ENCODE results near the gene AJM1. TPM values are rescaled to one million over a fixed set of nuclear protein-coding genes. Genes with fewer than 3 reads are reported as not detected.
"Not testable (repeated sequence)": the region's sequence is repeated elsewhere in the genome, so short reads cannot be mapped to it uniquely, and the experiment has no call there.

The AJM1 gene
- total RNA-seq, 1 experiment from 2014 or later = 3.6 TPM

DNA sequence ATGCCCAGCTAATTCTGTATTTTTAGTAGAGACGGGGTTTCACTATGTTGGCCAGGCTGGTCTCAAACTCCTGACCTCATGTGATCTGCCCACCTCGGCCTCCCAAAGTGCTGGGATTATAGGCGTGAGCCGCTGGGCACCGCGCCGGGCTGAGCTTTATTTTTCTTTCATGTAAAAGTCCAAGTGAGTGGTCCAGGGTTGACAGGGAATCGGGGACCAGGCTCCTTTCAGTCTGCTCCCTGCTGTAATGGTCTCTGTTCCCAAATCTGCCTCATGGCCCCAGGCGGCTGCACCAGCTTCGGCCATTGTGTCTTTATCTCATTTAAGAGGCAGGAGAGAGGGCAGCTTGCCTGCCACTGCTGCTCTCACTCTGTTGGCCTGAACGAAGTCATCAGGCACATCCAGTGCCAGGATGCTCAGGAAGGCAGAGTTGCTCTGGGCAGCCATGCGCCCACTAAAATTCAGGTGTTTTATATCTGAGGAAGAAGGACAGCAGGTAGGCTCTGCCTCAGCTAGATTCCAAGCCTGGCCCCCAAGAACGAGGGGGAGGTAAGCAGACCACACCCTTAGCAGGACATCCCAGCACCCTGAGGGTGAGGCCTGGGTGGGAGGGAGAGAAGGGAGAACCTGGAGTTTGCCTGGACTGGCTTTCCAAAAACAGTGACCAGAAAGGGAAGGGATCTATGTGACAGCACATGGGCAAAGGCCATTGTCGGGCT lies 47.8 kb upstream of the AJM1 start:
- H3K36me3 Mint-ChIP-seq (ENCODE audit: insufficient read depth, unreplicated experiment) = peaks cover 52% of the 10 kb centered on the region
- no peaks in the 10 kb centered on the region for H3K9me3 Mint-ChIP-seq (ENCODE audit: unreplicated experiment)
- ChIA-PET CTCF (interaction anchor here (1.1 kb wide), 1 partner anchor 48 kb away, joined by 4 read pairs; the partner anchor contains the start of gene AJM1), POLR2A (no interaction called here)
- Histone ChIP-seq H3K4me1 (peaks cover 62% of the 10 kb centered on the region), H3K9me3 (no peaks in the 10 kb centered on the region), H3K36me3 (ENCODE audit: control insufficient read depth, insufficient read depth, low read length) (peaks cover 10% of the 10 kb centered on the region), H3K27me3 (replicated peaks; ENCODE audit: control insufficient read depth, insufficient read depth, low read length) (no peaks in the 10 kb centered on the region), H3K4me3 (ENCODE audit: low read depth, low read length) (no peak overlapping the region)
- DNase-seq = no peak
- H3K27ac Mint-ChIP-seq (ENCODE audit: unreplicated experiment) = peak overlapping the region; percentile 57
- TF ChIP-seq, protein P1, sequence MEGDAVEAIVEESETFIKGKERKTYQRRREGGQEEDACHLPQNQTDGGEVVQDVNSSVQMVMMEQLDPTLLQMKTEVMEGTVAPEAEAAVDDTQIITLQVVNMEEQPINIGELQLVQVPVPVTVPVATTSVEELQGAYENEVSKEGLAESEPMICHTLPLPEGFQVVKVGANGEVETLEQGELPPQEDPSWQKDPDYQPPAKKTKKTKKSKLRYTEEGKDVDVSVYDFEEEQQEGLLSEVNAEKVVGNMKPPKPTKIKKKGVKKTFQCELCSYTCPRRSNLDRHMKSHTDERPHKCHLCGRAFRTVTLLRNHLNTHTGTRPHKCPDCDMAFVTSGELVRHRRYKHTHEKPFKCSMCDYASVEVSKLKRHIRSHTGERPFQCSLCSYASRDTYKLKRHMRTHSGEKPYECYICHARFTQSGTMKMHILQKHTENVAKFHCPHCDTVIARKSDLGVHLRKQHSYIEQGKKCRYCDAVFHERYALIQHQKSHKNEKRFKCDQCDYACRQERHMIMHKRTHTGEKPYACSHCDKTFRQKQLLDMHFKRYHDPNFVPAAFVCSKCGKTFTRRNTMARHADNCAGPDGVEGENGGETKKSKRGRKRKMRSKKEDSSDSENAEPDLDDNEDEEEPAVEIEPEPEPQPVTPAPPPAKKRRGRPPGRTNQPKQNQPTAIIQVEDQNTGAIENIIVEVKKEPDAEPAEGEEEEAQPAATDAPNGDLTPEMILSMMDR (IDR thresholded peaks at IDR 0.05; ENCODE audit: insufficient read depth in 1 of 2, low read depth in 1 of 2, low read length in 1 of 2, severe bottlenecking in 1 of 2, unreplicated experiment in 1 of 2) = no peak
- no peak overlapping the region for H3K4me3 Mint-ChIP-seq (ENCODE audit: unreplicated experiment)
- no TSS peak for BruUV-seq (replicated peaks)
- intact Hi-C loops (cut with micrococcal nuclease; ENCODE audit: unreplicated experiment) = loop anchor here (5.0 to 10.0 kb wide), 2 partner anchors 312 to 450 kb away; partner anchors contain the start of genes SEC16A and TUBB4B
- no peaks in the 10 kb centered on the region for H3K27me3 Mint-ChIP-seq (ENCODE audit: insufficient read depth, unreplicated experiment)
- peaks cover 25% of the 10 kb centered on the region for H3K4me1 Mint-ChIP-seq (ENCODE audit: low read depth, unreplicated experiment)

- H3K4me1 Mint-ChIP-seq (ENCODE audit: low read depth, unreplicated experiment) = peaks cover 21% of the 10 kb centered on the region
- BruUV-seq (replicated peaks) = no TSS peak
- H3K4me3 Mint-ChIP-seq (ENCODE audit: unreplicated experiment) = no peak overlapping the region
- H3K27me3 Mint-ChIP-seq (ENCODE audit: insufficient read depth, unreplicated experiment) = no peaks in the 10 kb centered on the region
- no peaks in the 10 kb centered on the region for H3K9me3 ChIP-seq
- intact Hi-C loops (cut with micrococcal nuclease; ENCODE audit: unreplicated experiment) = loop anchor here (5.0 to 10.0 kb wide), 2 partner anchors 313 to 450 kb away; partner anchors contain the start of genes SEC16A and TUBB4B
- H3K4me1 ChIP-seq = peaks cover 57% of the 10 kb centered on the region
- peak overlapping the region; percentile 57 for H3K27ac Mint-ChIP-seq (ENCODE audit: unreplicated experiment)
- H3K27me3 ChIP-seq (replicated peaks; ENCODE audit: control insufficient read depth, insufficient read depth, low read length) = no peaks in the 10 kb centered on the region
- peaks cover 10% of the 10 kb centered on the region for H3K36me3 ChIP-seq (ENCODE audit: control insufficient read depth, insufficient read depth, low read length)
- H3K9me3 Mint-ChIP-seq (ENCODE audit: unreplicated experiment) = no peaks in the 10 kb centered on the region
- peaks cover 57% of the 10 kb centered on the region for H3K36me3 Mint-ChIP-seq (ENCODE audit: insufficient read depth, unreplicated experiment)
- TF ChIP-seq, protein P1 (IDR thresholded peaks at IDR 0.05; ENCODE audit: insufficient read depth in 1 of 2, low read depth in 1 of 2, low read length in 1 of 2, severe bottlenecking in 1 of 2, unreplicated experiment in 1 of 2) = no peak
- no peak for DNase-seq
- H3K4me3 ChIP-seq (ENCODE audit: low read depth, low read length) = no peak overlapping the region
- POLR2A ChIA-PET = no interaction called here
- CTCF ChIA-PET = no interaction called here
Observed at GRCh38 chr9:136795000-136795348, 47.3 kb upstream of the AJM1 start.

- DNase-seq = no peak
- H3K4me1 ChIP-seq = peaks cover 51% of the 10 kb centered on the region
- no peaks in the 10 kb centered on the region for H3K27me3 ChIP-seq (replicated peaks; ENCODE audit: control insufficient read depth, insufficient read depth, low read length)
- no peak within 1 kb of the TSS for H3K4me3 ChIP-seq (ENCODE audit: low read depth, low read length)
- no TSS peak for BruUV-seq (replicated peaks)
- Mint-ChIP-seq H3K9me3 (ENCODE audit: unreplicated experiment) (no peaks in the 10 kb centered on the region), H3K4me1 (ENCODE audit: low read depth, unreplicated experiment) (peaks cover 21% of the 10 kb centered on the region), H3K4me3 (ENCODE audit: unreplicated experiment) (peak within 1 kb of the TSS; percentile 53), H3K27me3 (ENCODE audit: insufficient read depth, unreplicated experiment) (no peaks in the 10 kb centered on the region), H3K36me3 (ENCODE audit: insufficient read depth, unreplicated experiment) (peaks cover 63% of the 10 kb centered on the region), H3K27ac (ENCODE audit: unreplicated experiment) (peak within 1 kb of the TSS; percentile 82)
- TF ChIP-seq, protein P1 (IDR thresholded peaks at IDR 0.05; ENCODE audit: insufficient read depth in 1 of 2, low read depth in 1 of 2, low read length in 1 of 2, severe bottlenecking in 1 of 2, unreplicated experiment in 1 of 2) = no peak
- POLR2A ChIA-PET = no interaction called here
- CTCF ChIA-PET = no interaction called here
- intact Hi-C loops (cut with micrococcal nuclease; ENCODE audit: unreplicated experiment) = loop anchor here (10.0 kb wide), 1 partner anchor 448 kb away; the partner anchor contains the start of gene TUBB4B
- no peaks in the 10 kb centered on the region for H3K9me3 ChIP-seq
- peaks cover 10% of the 10 kb centered on the region for H3K36me3 ChIP-seq (ENCODE audit: control insufficient read depth, insufficient read depth, low read length)
Observed at GRCh38 chr9:136796238-136796774, 46.0 kb upstream of the AJM1 start, which contains the start of gene CCDC183. CCDC183 (plus strand) TSS chr9:136796338; CDS start chr9:136796398, 60 bp downstream.

GRCh38 chr9:136796775-136797347 lies 45.4 kb upstream of the AJM1 start:
- BruUV-seq (replicated peaks); H3K4me3 ChIP-seq (ENCODE audit: low read depth, low read length); H3K27me3 ChIP-seq (replicated peaks; ENCODE audit: control insufficient read depth, insufficient read depth, low read length); CTCF ChIA-PET; H3K36me3 ChIP-seq (ENCODE audit: control insufficient read depth, insufficient read depth, low read length); POLR2A ChIA-PET; H3K9me3 Mint-ChIP-seq (ENCODE audit: unreplicated experiment); H3K9me3 ChIP-seq; H3K27me3 Mint-ChIP-seq (ENCODE audit: insufficient read depth, unreplicated experiment): not testable (repeated sequence)
- H3K4me1 ChIP-seq = peaks cover 51% of the 10 kb centered on the region
- Mint-ChIP-seq H3K27ac (ENCODE audit: unreplicated experiment) (peak overlapping the region; percentile 82), H3K4me1 (ENCODE audit: low read depth, unreplicated experiment) (peaks cover 21% of the 10 kb centered on the region), H3K36me3 (ENCODE audit: insufficient read depth, unreplicated experiment) (peaks cover 63% of the 10 kb centered on the region), H3K4me3 (ENCODE audit: unreplicated experiment) (peak overlapping the region; percentile 53)
- intact Hi-C loops (cut with micrococcal nuclease; ENCODE audit: unreplicated experiment) = loop anchor here (10.0 kb wide), 1 partner anchor 448 kb away; the partner anchor contains the start of gene TUBB4B
- DNase-seq = peak; percentile 67 to 88
